Thyroid gland (tissue), 4 donors: Measurements from ENCODE around the gene NUDT14.

Experiments
- POLR2A ChIP-seq, 2 donors: fragments of 450-650 bp; IDR thresholded peaks; one replicate each; pipeline ENCODE4 v1.6.1; 2017; ENCODE audit warnings: antibody characterized with exemption in 2 of 2, mild to moderate bottlenecking in 2 of 2, moderate library complexity in 1 of 2
- TF ChIP-seq, protein P1 (sequence below), 6 experiments: fragments of 200-600 bp in 3 of 6; fragments of 450-650 bp in 3 of 6; sonication (generic) in 3 of 6; IDR thresholded peaks; one replicate each; pipeline ENCODE4 v1.5.1; 2016 to 2019; ENCODE audit warnings: antibody characterized with exemption in 6 of 6, mild to moderate bottlenecking in 2 of 6, inconsistent platforms in 1 of 6, moderate library complexity in 1 of 6

DNA sequence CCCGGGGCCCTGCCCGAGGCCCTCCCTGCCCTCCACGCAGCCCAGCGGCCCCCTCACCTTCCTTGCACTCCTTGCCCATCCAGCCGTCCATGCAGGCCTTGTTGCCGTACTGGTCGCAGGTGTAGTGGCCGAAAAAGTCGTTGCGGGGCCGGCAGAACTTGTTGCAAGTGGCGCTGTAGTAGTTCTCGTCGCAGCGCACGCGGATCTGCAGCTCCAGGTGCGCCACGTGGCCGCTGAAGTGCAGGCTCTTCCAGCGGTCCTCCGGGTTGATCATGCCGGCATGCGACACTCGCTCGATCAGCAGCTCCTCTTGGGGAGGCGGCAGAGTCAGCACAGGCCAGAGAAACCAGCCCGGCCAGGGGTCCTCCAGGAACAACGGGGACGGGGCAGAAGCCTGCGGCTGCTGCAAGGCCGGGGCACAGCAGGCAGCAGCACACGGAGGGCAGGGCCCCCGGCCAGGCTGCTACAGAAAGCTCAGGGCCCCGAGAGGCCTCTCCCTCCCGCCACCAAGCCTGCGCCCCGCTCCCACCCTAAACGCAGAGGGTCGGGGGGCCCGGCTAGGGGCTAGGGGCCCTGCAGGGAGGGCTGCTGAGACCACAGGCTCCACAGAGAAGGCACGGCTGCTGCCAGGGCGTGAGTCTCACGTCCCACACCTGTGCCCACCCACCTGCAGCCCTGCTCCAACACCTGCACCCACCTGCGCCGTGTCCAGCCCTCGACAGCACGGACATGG lies 25.3 kb downstream of the NUDT14 start:
- TF ChIP-seq POLR2A (IDR thresholded peaks at IDR 0.05), result no peak
- TF ChIP-seq, protein P1, sequence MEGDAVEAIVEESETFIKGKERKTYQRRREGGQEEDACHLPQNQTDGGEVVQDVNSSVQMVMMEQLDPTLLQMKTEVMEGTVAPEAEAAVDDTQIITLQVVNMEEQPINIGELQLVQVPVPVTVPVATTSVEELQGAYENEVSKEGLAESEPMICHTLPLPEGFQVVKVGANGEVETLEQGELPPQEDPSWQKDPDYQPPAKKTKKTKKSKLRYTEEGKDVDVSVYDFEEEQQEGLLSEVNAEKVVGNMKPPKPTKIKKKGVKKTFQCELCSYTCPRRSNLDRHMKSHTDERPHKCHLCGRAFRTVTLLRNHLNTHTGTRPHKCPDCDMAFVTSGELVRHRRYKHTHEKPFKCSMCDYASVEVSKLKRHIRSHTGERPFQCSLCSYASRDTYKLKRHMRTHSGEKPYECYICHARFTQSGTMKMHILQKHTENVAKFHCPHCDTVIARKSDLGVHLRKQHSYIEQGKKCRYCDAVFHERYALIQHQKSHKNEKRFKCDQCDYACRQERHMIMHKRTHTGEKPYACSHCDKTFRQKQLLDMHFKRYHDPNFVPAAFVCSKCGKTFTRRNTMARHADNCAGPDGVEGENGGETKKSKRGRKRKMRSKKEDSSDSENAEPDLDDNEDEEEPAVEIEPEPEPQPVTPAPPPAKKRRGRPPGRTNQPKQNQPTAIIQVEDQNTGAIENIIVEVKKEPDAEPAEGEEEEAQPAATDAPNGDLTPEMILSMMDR (IDR thresholded peaks at IDR 0.05), result no peak
